Urinary bladder (tissue), 4 donors: ENCODE data around the gene BCAS3. TPM values are rescaled to one million over a fixed set of nuclear protein-coding genes. Genes with fewer than 3 reads are reported as not detected.

Source experiments
- DNase-seq: peaks from one replicate; pipeline ENCODE4 v3.0.0-alpha.2; 2015; ENCODE audit errors: extremely low spot score
- H3K27ac ChIP-seq: one replicate; pipeline ENCODE4 v1.5.1; 2013; ENCODE audit warnings: low read depth, mild to moderate bottlenecking, moderate library complexity
- H3K36me3 ChIP-seq: one replicate; pipeline ENCODE4 v1.6.1; 2013; ENCODE audit warnings: mild to moderate bottlenecking, moderate library complexity; ENCODE audit not compliant: insufficient read depth
- H3K4me1 ChIP-seq: one replicate; pipeline ENCODE4 v1.6.1; 2013; ENCODE audit warnings: mild to moderate bottlenecking, moderate library complexity; ENCODE audit not compliant: insufficient read depth
- H3K4me3 ChIP-seq: one replicate; pipeline ENCODE4 v1.5.1; 2013; ENCODE audit warnings: low read depth, low read length
- WGBS: extraction: QIAGEN DNeasy Blood & Tissue Kit; methylation state at CpG from one replicate; pipeline ENCODE4 v1.1.7; 2013; 5-methylcytosine and 5-hydroxymethylcytosine counted together
- polyA plus RNA-seq: library from polyadenylated mRNA; stranded (reverse); fragments of 200-250 nt; gene quantifications from one replicate; pipeline ENCODE4 v1.2.3, GENCODE V29; 2013
- total RNA-seq: library from RNA; depleted of rRNA; stranded (reverse); fragments of >200 nt; gene quantifications from one replicate; pipeline ENCODE4 v1.2.3, GENCODE V29; 2014
- donor health status: healthy with polysubstance abuse.
- donor health status: healthy.

The BCAS3 gene
- total and polyA plus RNA-seq, 2 donors, result 17.6 to 72.4 TPM

- no peak overlapping the region for H3K4me3 ChIP-seq
- no peak for DNase-seq
- no peaks in the 10 kb centered on the region for H3K4me1 ChIP-seq
- 95% methylated on average over 11 of the region's 11 CpGs for WGBS
- H3K27ac ChIP-seq, result no peak overlapping the region
- H3K36me3 ChIP-seq, result no peaks in the 10 kb centered on the region
Measured at GRCh38 chr17:61330174-61331150, 652.8 kb downstream of the BCAS3 start.

GRCh38 chr17:61331178-61331577 lies 653.5 kb downstream of the BCAS3 start:
- no peak overlapping the region for H3K4me3 ChIP-seq
- no peak overlapping the region for H3K27ac ChIP-seq
- no peaks in the 10 kb centered on the region for H3K4me1 ChIP-seq
- H3K36me3 ChIP-seq, result no peaks in the 10 kb centered on the region
- no peak for DNase-seq
- 42% methylated on average over 2 of the region's 2 CpGs for WGBS

- H3K4me3 ChIP-seq, result no peak overlapping the region
- WGBS, result 93% methylated on average over 9 of the region's 9 CpGs
- H3K4me1 ChIP-seq, result no peaks in the 10 kb centered on the region
- no peak overlapping the region for H3K27ac ChIP-seq
- no peak for DNase-seq
- H3K36me3 ChIP-seq, result no peaks in the 10 kb centered on the region
Measured at GRCh38 chr17:61331886-61332285, 654.2 kb downstream of the BCAS3 start.

- no peak overlapping the region for H3K4me3 ChIP-seq
- 94% methylated on average over 8 of the region's 8 CpGs for WGBS
- H3K27ac ChIP-seq, result no peak overlapping the region
- no peaks in the 10 kb centered on the region for H3K4me1 ChIP-seq
- DNase-seq, result no peak
- no peaks in the 10 kb centered on the region for H3K36me3 ChIP-seq
Measured at GRCh38 chr17:61333136-61333535, 655.5 kb downstream of the BCAS3 start.

- 96% methylated on average over 5 of the region's 5 CpGs for WGBS
- Histone ChIP-seq H3K27ac (no peak overlapping the region), H3K4me1 (no peaks in the 10 kb centered on the region), H3K4me3 (no peak overlapping the region), H3K36me3 (no peaks in the 10 kb centered on the region)
- DNase-seq, result no peak
Measured at GRCh38 chr17:61334673-61335072, 657.0 kb downstream of the BCAS3 start.

- WGBS, result 71% methylated on average over 8 of the region's 8 CpGs
- DNase-seq, result no peak
- no peaks in the 10 kb centered on the region for H3K36me3 ChIP-seq
- H3K27ac ChIP-seq, result no peak overlapping the region
- no peaks in the 10 kb centered on the region for H3K4me1 ChIP-seq
- no peak overlapping the region for H3K4me3 ChIP-seq
Measured at GRCh38 chr17:61335105-61335844, 657.6 kb downstream of the BCAS3 start.

GRCh38 chr17:61335845-61336655 lies 658.4 kb downstream of the BCAS3 start:
- no peaks in the 10 kb centered on the region for H3K4me1 ChIP-seq

GRCh38 chr17:61337290-61337689 lies 659.6 kb downstream of the BCAS3 start:
- no peaks in the 10 kb centered on the region for H3K4me1 ChIP-seq

More at GRCh38 chr17:61335845-61336655, 658.4 kb downstream of the BCAS3 start:
- 41% methylated on average over 16 of the region's 16 CpGs for WGBS
- Histone ChIP-seq H3K36me3 (no peaks in the 10 kb centered on the region), H3K4me3 (no peak overlapping the region), H3K27ac (no peak overlapping the region)
- DNase-seq, result no peak

GRCh38 chr17:61338000-61338798 lies 660.5 kb downstream of the BCAS3 start:
- no peaks in the 10 kb centered on the region for H3K36me3 ChIP-seq
- no peaks in the 10 kb centered on the region for H3K4me1 ChIP-seq
- no peak overlapping the region for H3K4me3 ChIP-seq
- H3K27ac ChIP-seq, result peak overlapping the region; percentile 51
- no peak for DNase-seq
- 28% methylated on average over 12 of the region's 12 CpGs for WGBS

More at GRCh38 chr17:61337290-61337689, 659.6 kb downstream of the BCAS3 start:
- Histone ChIP-seq H3K36me3 (no peaks in the 10 kb centered on the region), H3K4me3 (no peak overlapping the region), H3K27ac (peak overlapping the region; percentile 26)
- DNase-seq, result no peak
- WGBS, result 43% methylated on average over 6 of the region's 6 CpGs

GRCh38 chr17:61338874-61339478 lies 661.3 kb downstream of the BCAS3 start:
- WGBS, result 92% methylated on average over 5 of the region's 5 CpGs
- Histone ChIP-seq H3K36me3 (no peaks in the 10 kb centered on the region), H3K4me3 (no peak overlapping the region), H3K4me1 (no peaks in the 10 kb centered on the region), H3K27ac (no peak overlapping the region)
- no peak for DNase-seq

- no peaks in the 10 kb centered on the region for H3K36me3 ChIP-seq
- DNase-seq, result no peak
- H3K4me3 ChIP-seq, result no peak overlapping the region
- no peaks in the 10 kb centered on the region for H3K4me1 ChIP-seq
- no peak overlapping the region for H3K27ac ChIP-seq
- 91% methylated on average over 13 of the region's 13 CpGs for WGBS
Measured at GRCh38 chr17:61340431-61341209, 663.0 kb downstream of the BCAS3 start.

- no peaks in the 10 kb centered on the region for H3K4me1 ChIP-seq
- no peaks in the 10 kb centered on the region for H3K36me3 ChIP-seq
- no peak for DNase-seq
- no peak overlapping the region for H3K27ac ChIP-seq
- H3K4me3 ChIP-seq, result no peak overlapping the region
- WGBS, result 95% methylated on average over 6 of the region's 6 CpGs
Measured at GRCh38 chr17:61343576-61343975, 665.9 kb downstream of the BCAS3 start.
